PC-3 (cell line): Measurements from ENCODE around the gene DIP2C.

Experiments used
- EZH2 ChIP-seq: fragments of 300-600 bp; sonication (generic); IDR thresholded peaks from one replicate; pipeline ENCODE4 v1.6.1; 2017; ENCODE audit warnings: antibody characterized with exemption, mild to moderate bottlenecking, low read length; ENCODE audit not compliant: unreplicated experiment
- TF ChIP-seq, protein P1 (sequence below): fragments of 300-600 bp; sonication (generic); conservative IDR thresholded peaks from 2 replicates; pipeline ENCODE4 v1.5.1; 2017; ENCODE audit warnings: antibody characterized with exemption, low read depth, mild to moderate bottlenecking, low read length

DNA sequence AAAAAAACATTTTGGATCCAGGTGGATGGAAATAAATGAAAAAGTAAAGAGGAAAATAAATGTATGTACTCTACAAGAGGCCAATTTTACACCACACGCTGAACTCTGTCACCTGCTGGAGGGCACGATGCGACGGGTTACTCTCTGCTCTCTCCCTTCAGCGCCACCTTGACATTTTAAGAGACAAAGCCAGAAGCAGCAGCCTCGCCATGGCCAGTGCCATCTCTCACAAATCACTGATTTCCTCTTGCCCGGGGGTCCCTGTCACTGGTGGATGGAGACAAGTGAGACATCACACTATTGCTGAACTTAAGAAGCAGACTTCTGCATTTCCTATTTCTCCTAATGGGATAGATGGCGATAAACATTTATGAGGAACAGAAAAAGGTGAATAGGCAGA lies 364.2 kb downstream of the DIP2C start:
- TF ChIP-seq EZH2: no peak
- TF ChIP-seq, protein P1, sequence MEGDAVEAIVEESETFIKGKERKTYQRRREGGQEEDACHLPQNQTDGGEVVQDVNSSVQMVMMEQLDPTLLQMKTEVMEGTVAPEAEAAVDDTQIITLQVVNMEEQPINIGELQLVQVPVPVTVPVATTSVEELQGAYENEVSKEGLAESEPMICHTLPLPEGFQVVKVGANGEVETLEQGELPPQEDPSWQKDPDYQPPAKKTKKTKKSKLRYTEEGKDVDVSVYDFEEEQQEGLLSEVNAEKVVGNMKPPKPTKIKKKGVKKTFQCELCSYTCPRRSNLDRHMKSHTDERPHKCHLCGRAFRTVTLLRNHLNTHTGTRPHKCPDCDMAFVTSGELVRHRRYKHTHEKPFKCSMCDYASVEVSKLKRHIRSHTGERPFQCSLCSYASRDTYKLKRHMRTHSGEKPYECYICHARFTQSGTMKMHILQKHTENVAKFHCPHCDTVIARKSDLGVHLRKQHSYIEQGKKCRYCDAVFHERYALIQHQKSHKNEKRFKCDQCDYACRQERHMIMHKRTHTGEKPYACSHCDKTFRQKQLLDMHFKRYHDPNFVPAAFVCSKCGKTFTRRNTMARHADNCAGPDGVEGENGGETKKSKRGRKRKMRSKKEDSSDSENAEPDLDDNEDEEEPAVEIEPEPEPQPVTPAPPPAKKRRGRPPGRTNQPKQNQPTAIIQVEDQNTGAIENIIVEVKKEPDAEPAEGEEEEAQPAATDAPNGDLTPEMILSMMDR: no peak
